HUDEP-2 (cell line): ENCODE data around the gene SYCP3.
"Not testable (repeated sequence)": the region's sequence is repeated elsewhere in the genome, so short reads cannot be mapped to it uniquely, and the experiment has no call there.

ENCODE experiments used
- DNase-seq, 76 experiments: peaks; one replicate each; lab custom pipeline; 2025; ENCODE audit not compliant: unreplicated experiment in 76 of 76; lab: John Stamatoyannopoulos, UW

Gene SYCP3

GRCh38 chr12:101685092-101685491, 54.2 kb downstream of the SYCP3 start:
- no peak for DNase-seq

GRCh38 chr12:101681627-101682026, 57.6 kb downstream of the SYCP3 start:
- not testable (repeated sequence) for DNase-seq

- DNase-seq: no peak
These were observed 58.6 kb downstream of the SYCP3 start for GRCh38 chr12:101680647-101681046.

- DNase-seq: no peak
These were observed 59.0 kb downstream of the SYCP3 start for GRCh38 chr12:101680240-101680639.
